ENCODE data around the gene PLPPR1. TPM values are rescaled to one million over a fixed set of nuclear protein-coding genes. Genes with fewer than 3 reads are reported as not detected.
"Not testable (repeated sequence)": the region's sequence is repeated elsewhere in the genome, so short reads cannot be mapped to it uniquely, and the experiment has no call there.

Gene PLPPR1
- total RNA-seq, 3 donors from 2014 or later: 0.31 to 1.9 (median 0.38) TPM

DNA sequence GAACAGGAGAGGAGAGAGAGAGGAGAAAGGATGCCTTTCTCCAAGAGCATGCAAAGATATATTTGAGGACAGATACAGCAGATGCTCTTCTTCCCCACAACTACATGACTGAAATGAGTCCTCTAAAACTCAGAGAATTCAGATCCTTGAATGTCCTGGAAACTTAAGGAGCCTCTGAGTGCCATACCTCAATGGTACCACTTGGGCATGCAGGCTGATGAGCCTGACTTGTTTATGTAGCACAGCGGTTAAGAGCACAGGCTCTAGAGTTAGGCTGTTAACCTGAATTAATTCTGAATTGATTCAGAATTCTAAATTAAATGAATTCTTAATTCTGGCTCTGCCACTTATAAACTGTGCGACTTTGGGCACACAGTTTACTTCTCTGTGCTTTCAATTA is 5.7 kb downstream of the PLPPR1 start:
- DNase-seq (no peak), ATAC-seq (no peak)
- no peaks in the 10 kb centered on the region for H3K36me3 ChIP-seq (ENCODE audit: low read depth)
- no peak overlapping the region for H3K4me3 ChIP-seq
- no peaks in the 10 kb centered on the region for H3K4me1 ChIP-seq (ENCODE audit: low read depth)
- TF ChIP-seq, protein P1, sequence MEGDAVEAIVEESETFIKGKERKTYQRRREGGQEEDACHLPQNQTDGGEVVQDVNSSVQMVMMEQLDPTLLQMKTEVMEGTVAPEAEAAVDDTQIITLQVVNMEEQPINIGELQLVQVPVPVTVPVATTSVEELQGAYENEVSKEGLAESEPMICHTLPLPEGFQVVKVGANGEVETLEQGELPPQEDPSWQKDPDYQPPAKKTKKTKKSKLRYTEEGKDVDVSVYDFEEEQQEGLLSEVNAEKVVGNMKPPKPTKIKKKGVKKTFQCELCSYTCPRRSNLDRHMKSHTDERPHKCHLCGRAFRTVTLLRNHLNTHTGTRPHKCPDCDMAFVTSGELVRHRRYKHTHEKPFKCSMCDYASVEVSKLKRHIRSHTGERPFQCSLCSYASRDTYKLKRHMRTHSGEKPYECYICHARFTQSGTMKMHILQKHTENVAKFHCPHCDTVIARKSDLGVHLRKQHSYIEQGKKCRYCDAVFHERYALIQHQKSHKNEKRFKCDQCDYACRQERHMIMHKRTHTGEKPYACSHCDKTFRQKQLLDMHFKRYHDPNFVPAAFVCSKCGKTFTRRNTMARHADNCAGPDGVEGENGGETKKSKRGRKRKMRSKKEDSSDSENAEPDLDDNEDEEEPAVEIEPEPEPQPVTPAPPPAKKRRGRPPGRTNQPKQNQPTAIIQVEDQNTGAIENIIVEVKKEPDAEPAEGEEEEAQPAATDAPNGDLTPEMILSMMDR (IDR thresholded peaks at IDR 0.05): no peak
- no peaks in the 10 kb centered on the region for H3K9me3 ChIP-seq
- intact Hi-C loops (cut with DNase I, micrococcal nuclease): no loop called here

DNA sequence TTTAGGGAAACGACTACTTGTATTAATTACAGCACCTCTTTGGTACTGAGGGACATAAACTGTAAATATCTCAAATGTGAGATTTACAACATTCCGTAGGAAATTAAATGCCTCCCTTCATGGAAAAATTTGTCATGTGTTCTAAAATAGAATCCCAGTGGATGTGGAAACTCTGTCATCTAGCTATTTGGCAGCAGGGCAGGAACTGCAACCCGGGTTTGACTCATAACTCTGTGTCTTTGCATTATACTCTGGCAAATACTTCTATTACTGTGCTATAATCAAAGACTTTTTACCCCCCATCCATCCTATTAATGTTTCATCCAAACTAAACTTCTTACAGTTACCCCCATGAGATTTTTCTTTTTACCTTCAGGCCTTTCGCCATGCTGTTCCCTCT is 6.6 kb downstream of the PLPPR1 start:
- TF ChIP-seq, protein P1 (IDR thresholded peaks at IDR 0.05): no peak
- no peaks in the 10 kb centered on the region for H3K4me1 ChIP-seq (ENCODE audit: low read depth)
- H3K9me3 ChIP-seq: no peaks in the 10 kb centered on the region
- intact Hi-C loops (cut with DNase I, micrococcal nuclease): no loop called here
- DNase-seq (no peak), ATAC-seq (no peak)
- H3K36me3 ChIP-seq (ENCODE audit: low read depth): no peaks in the 10 kb centered on the region
- H3K4me3 ChIP-seq: no peak overlapping the region

DNA sequence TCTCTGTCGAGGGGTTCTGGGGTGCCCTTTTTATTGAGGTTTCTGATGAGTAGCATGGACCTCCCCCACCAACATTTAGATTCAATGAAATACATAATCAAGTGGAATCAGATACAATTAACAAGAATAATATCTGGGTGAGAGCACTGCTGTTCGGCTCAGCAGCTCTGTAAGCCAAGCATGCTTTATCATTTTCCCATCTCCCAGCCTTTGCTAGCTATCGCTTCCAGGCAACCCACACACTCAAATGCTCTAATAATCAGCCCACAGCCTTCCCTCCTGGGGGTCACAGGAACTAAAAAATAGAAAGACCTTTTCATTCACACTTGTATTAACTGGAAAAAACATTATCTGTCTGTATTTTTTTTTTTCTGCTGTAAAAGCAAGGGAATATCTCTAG is 8.9 kb downstream of the PLPPR1 start:
- H3K4me1 ChIP-seq (ENCODE audit: low read depth): no peaks in the 10 kb centered on the region
- ATAC-seq (no peak), DNase-seq (no peak)
- TF ChIP-seq, protein P1 (IDR thresholded peaks at IDR 0.05): no peak
- intact Hi-C loops (cut with DNase I, micrococcal nuclease): no loop called here
- no peaks in the 10 kb centered on the region for H3K9me3 ChIP-seq
- no peaks in the 10 kb centered on the region for H3K36me3 ChIP-seq (ENCODE audit: low read depth)
- H3K4me3 ChIP-seq: no peak overlapping the region

DNA sequence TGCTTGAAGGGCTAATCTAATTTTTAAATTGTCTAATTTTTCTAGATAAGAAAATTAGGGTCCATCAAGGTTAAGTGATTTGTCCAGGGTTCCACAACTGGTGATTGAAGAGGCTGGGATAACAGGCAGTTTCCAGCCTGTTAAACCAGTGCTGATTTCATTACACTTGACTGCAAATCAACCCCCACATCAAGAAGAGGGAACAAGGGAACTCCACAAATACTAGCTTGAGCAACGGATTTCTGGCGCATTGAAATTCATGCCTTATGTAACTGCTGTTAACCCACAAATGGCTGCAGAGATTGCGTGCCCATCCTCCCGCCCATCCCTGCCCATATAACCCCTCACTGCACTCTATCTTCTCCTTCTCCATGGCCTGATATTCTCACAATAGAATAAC is 10.0 kb downstream of the PLPPR1 start:
- H3K9me3 ChIP-seq: no peaks in the 10 kb centered on the region
- no peaks in the 10 kb centered on the region for H3K4me1 ChIP-seq (ENCODE audit: low read depth)
- intact Hi-C loops (cut with DNase I, micrococcal nuclease): no loop called here
- no peak overlapping the region for H3K4me3 ChIP-seq
- ATAC-seq (no peak), DNase-seq (no peak)
- no peaks in the 10 kb centered on the region for H3K36me3 ChIP-seq (ENCODE audit: low read depth)
- TF ChIP-seq, protein P1 (IDR thresholded peaks at IDR 0.05): no peak

DNA sequence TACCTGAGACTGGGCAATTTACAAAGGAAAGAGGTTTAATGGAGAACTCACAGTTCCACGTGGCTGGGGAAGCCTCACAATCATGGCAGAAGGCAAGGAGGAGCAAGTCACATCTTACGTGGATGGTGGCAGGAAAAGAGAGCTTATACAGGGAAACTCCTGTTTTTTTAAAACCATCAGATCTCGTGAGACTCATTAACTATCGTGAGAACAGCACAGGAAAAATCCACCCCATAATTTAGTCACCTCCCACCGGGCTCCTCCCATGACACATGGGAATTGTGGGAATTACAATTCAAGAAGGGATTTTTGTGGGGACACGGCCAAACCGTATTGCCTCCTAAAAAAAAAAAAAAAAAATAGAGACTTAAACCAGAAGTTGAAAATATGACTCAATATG is 11.1 kb downstream of the PLPPR1 start:
- DNase-seq; intact Hi-C loops (cut with DNase I, micrococcal nuclease); H3K4me3 ChIP-seq; H3K36me3 ChIP-seq (ENCODE audit: low read depth); H3K9me3 ChIP-seq; H3K4me1 ChIP-seq (ENCODE audit: low read depth); ATAC-seq: not testable (repeated sequence)

DNA sequence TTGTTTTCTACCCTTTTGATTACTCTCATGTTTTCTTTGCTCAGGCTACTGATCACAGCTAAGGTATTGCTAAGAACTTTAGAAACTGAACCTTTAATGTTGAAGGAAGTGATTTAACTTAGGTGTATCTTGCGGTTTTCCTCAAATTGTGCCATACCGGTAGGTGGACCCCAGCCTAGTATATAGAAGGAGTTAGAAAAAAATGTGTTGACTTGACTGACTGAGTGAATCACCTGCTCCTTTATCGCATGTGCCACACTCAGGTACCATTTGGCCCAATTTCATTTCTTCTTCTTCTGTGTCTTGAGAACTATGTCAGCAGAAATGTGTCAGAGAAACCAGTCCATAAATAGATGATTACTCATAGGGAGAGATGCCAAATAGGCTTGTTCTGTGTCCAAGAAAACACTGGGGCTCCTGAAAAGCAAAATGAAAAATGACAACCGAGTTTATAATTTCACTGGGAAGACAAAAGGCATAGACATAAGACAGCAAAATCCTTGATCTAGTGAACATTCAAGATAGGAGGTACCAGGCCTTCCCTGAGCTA is 19.4 kb downstream of the PLPPR1 start:
- ATAC-seq: no peak
- TF ChIP-seq, protein P1 (IDR thresholded peaks at IDR 0.05): no peak
- no peaks in the 10 kb centered on the region for H3K9me3 ChIP-seq
- H3K4me1 ChIP-seq (ENCODE audit: low read depth): no peaks in the 10 kb centered on the region
- no peaks in the 10 kb centered on the region for H3K36me3 ChIP-seq (ENCODE audit: low read depth)
- H3K4me3 ChIP-seq: no peak overlapping the region
- intact Hi-C loops (cut with DNase I, micrococcal nuclease): no loop called here
- no peak for DNase-seq
